ENCODE results near the gene UGT1A1.
"Not testable (repeated sequence)": the region's sequence is repeated elsewhere in the genome, so short reads cannot be mapped to it uniquely, and the experiment has no call there.

Gene UGT1A1

DNA sequence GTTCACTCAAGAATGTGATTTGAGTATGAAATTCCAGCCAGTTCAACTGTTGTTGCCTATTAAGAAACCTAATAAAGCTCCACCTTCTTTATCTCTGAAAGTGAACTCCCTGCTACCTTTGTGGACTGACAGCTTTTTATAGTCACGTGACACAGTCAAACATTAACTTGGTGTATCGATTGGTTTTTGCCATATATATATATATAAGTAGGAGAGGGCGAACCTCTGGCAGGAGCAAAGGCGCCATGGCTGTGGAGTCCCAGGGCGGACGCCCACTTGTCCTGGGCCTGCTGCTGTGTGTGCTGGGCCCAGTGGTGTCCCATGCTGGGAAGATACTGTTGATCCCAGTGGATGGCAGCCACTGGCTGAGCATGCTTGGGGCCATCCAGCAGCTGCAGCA lies at the start of gene UGT1A1:
Gene UGT1A1 (plus strand): TSS at position 228 of the 400 bp plus-strand sequence. CDS start 18 bp downstream, at position 246.
- DNase-seq = no peak

DNA sequence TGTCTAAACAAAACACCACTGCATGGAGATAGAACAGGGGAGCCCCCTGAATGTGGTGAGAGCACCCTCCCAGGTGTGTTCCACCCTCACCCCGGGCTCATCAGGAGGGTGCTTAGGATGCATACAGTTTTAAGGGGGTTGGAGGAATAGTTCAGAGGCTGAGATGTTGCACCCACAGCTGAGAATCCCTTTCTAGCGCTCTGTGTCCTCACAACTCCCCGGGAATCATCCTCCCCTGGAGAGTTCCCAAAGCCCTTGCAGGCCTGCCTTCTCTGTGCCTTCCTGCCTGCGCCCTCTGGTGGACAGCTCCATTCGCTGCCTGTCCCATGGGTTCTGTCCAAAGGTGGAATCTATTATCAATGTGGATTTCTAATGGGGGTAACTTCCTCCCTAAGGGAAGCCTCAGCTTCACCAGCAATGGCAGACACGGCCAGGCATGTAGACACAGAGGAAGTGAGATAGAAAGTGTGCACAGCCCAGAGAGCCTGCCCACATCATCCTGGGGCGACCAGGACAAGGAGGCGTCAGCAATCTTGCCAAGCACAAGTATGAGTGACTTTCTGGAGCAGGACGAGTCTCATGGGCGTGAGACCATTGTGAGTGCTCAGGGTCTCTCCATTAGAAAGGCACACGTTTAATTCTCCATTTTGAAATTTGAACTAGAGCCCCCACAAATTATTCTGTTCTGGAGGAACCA lies 48.6 kb upstream of the UGT1A1 start:
- DNase-seq = peak; percentile 52

DNA sequence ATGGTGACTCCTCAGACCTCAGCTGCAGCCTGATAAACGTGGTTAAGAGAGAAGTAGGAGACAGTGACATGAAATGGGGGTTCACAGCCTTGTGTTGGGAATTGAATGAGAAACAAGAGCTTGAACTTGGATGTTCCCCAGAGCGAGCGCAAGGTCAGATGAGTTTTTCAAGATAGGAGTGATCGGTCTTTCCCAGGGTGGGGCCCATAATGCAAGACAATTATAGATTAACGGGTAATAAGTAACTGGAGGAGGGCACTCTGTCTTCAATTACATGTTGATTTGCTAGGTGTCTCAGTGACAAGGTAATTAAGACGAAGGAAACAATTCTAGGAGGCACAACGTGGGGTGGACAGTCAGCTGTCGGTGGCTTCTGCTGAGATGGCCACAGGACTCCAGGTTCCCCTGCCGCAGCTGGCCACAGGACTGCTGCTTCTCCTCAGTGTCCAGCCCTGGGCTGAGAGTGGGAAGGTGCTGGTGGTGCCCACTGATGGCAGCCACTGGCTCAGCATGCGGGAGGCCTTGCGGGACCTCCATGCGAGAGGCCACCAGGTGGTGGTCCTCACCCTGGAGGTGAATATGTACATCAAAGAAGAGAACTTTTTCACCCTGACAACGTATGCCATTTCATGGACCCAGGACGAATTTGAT lies 47.3 kb upstream of the UGT1A1 start, which contains the start of gene UGT1A5:
Gene UGT1A5 (plus strand): TSS at position 297 of the 651 bp plus-strand sequence. CDS start 85 bp downstream, at position 382.
- DNase-seq = no peak

DNA sequence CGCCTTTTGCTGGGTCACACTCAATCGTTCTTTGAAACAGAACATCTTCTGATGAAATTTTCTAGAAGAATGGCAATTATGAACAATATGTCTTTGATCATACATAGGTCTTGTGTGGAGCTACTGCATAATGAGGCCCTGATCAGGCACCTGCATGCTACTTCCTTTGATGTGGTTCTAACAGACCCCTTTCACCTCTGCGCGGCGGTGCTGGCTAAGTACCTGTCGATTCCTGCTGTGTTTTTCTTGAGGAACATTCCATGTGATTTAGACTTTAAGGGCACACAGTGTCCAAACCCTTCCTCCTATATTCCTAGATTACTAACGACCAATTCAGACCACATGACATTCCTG lies 46.8 kb upstream of the UGT1A1 start:
- DNase-seq = no peak

DNA sequence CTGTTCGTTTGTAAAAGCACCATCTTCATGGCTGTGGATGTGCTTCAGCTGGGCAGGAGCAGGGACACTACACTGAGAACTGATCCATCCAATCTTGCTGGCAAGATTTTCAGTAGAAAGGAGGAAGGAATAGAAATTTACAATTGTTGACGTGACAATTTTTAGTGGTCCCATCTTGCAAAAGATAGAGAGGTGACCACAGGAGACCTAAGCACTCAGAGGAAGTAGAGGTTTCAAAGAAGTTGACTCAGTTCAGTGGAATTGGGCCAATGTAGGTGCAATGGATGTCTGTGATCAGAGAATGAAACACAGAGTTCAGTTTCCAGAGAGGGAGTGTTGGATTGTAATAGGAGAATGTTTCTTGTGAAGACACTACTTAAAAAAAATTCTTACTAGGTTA lies 45.9 kb upstream of the UGT1A1 start:
- no peak for DNase-seq

DNA sequence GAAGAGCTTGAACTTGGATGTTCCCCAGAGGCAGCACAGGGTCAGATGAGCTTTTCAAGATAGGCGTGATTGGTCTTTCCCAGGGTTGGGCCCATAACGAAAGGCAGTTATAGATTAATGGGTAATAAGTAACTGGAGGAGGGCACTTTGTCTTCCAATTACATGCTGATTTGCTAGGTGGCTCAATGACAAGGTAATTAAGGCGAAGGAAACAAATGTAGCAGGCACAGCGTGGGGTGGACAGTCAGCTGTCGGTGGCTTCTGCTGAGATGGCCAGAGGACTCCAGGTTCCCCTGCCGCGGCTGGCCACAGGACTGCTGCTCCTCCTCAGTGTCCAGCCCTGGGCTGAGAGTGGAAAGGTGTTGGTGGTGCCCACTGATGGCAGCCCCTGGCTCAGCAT lies 41.5 kb upstream of the UGT1A1 start, which contains the start of gene UGT1A4:
Gene UGT1A4 (plus strand): TSS at position 185 of the 400 bp plus-strand sequence. CDS start 85 bp downstream, at position 270.
- DNase-seq = no peak

DNA sequence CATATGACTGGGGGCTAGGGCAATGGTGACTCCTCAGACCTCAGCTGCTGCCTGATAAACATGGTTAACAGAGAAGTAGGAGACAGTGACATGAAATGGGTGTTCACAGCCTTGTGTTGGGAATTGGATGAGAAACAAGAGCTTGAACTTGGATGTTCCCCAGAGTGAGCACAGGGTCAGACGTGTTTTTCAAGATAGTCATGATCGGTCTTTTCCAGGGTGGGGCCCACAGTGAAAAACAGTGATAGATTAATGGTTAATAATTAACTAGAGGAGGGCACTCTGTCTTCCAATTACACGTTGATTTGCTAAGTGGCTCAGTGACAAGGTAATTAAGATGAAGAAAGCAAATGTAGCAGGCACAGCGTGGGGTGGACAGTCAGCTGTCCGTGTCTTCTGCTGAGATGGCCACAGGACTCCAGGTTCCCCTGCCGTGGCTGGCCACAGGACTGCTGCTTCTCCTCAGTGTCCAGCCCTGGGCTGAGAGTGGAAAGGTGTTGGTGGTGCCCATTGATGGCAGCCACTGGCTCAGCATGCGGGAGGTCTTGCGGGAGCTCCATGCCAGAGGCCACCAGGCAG lies 31.3 kb upstream of the UGT1A1 start, which contains the start of gene UGT1A3:
Gene UGT1A3 (plus strand): TSS at position 320 of the 579 bp plus-strand sequence. CDS start 85 bp downstream, at position 405.
- no peak for DNase-seq

DNA sequence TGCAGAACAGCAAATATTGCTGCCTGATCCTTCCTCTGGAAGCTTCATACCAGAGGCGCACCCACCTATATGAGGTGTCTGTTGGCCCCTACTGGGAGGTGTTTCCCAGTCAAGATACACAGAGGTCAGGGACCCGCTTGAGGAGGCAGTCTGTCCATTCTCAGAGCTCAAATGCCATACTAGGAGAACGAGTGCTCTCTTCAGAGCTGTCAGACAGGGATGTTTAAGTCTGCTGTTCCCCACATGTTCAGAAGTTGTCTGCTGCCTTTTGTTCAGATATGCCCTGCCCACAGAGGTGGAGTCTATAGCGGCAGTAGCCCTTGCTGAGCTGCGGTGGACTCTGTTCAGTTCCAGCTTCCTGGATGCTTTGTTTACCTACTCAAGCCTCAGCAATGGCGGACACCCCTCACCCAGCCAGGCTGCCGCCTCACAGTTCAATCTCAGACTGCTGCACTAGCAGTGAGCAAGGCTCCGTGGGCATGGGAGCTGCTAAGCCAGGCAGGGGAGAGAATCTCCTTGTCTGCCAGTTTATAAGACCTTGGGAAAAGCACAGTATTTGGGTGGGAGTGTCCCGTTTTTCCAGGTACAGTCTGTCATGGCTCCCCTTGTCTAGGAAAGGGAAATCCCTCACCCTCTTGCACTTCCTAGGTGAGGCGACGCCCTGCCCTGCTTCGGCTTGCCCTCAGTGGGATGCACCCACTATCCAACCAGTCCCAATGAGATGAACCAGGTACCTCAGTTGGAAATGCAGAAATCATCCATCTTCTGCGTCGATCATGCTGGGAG lies 23.0 kb upstream of the UGT1A1 start:
- DNase-seq = not testable (repeated sequence)

DNA sequence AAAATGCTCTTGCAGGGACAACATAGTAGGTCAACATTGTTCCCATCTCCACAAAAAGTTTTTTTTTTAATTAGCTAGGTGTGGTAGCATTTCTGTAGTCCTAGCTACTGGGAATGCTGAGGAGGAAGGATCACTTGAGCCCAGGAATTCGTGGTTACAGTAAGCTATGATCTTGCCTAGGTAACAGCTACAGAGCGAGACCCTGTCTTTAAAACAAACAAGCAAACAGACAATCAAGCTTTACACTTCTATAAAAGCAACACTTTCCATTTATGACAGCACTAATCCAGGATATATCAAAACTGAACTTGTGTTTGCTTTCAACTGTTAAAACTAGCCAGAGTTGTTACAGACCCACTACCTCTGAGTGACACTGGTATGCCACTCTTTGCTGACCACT lies 19.2 kb upstream of the UGT1A1 start:
- no peak for DNase-seq

DNA sequence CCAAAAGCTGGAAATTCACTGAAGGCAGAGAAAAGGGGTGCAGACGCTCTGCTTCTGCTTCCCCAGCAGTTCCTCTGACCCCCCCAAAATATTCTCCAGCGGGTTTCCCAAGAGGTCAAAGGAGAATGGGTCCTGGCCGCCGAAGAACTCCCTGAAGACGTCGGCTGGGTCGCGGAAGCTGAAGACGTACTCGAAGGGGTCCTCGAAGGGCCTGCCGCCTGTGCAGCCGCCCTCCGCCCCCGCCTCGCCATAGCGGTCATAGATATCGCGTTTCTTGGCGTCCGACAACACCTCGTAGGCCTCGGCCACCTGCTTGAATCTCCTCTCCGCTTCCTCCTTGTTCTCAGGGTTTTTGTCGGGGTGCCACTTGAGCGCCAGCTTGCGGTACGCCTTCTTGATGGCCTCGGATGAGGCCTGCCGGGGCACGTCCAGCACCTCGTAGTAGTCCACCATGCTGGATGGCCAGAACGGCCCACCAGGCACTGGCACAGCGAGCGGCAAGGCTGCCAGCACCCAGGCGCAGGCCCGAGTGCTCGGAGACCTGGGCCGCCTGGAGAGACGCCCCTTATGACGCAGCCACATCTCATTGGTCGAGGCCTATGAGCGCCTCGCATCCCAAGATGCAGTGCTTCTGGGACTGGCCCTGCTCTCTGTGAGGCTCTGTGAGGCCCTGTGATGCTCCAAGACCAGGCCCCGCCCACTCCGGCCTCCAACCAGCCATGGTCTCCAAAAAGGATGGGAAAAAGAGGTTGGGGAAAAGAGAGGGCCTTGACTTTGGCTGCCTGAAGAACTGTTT lies 16.4 kb upstream of the UGT1A1 start:
- no peak for DNase-seq

DNA sequence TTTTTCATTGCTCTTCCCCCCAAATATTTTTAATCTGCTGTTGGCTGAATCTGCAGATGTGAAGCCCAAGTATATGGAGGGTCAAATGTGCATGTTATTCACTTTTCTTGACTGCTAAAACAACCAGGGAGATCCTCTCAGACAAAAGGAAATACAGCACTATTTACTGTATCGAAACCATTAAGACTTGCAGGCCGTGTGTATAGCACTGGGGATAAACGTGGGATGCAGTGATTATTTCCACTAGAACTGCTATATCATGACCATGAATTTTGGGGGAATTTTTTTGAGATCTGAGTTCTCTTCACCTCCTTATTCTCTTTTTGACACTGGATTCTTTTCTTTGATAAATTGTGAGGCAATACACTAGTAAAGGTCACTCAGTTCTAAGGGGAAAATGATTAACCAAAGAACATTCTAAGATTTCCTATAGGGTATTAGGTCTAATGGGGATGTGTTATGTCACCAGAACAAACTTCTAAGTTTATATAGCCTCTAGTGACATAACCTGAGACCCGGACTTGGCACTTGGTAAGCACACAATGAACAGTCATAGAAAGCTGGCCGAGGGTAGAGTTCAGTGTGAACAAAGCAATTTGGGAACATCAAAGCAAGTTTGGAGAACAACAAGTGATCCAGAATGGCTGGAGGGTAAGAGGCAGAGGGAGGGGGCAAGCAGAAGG lies 14.9 kb upstream of the UGT1A1 start:
- no peak for DNase-seq

DNA sequence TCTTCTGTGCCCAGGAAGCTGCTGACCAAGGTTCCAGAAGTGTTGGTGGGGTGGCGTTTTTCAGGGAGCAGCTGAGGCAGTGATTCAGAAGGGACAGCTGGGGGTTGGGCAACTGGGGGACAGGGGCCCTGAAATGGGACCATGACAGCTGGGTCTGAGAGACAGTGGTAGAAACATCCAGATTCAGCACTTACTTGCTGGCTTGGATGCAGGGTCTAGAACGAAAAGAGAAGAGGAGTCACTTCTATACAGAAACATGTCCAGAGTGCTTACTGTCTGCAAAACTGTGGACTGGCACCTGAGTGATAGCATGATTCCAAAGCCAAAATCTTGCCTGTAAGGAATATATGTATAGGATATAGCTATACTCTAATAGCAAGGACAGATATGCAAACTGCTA lies 14.2 kb upstream of the UGT1A1 start:
- DNase-seq = not testable (repeated sequence)

DNA sequence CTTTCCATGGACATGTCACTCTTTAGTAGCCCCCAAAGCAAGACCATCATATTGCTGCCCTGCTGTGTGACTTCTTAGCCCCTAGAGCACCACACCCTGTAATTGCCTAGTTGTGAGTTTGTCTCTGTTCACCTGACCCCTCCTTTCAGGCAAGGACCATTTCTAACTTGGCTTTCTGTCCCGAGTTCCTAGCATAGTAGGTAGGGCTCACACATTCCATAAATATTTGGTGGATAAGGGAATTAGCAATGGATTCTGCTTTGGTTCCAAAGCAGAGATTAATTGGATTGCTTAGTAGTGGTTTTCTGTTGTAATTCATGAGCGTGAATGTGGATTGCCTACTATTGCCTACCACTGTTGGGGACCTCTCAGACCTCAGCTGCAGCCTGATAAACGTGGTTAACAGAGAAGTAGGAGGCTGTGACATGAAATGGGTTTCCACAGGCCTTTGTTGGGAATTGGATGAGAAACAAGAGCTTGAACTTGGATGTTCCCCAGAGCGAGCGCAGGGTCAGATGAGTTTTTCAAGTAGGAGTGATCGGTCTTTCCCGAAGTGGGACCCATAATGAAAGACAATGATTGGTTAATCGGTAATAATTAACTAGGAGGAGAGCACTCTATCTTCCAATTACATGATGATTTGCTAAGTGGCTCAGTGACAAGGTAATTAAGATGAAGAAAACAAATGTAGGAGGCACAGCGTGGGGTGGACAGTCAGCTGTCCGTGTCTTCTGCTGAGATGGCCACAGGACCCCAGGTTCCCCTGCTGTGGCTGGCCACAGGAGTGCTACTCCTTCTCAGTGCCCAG lies 13.4 kb upstream of the UGT1A1 start:
- no peak for DNase-seq

DNA sequence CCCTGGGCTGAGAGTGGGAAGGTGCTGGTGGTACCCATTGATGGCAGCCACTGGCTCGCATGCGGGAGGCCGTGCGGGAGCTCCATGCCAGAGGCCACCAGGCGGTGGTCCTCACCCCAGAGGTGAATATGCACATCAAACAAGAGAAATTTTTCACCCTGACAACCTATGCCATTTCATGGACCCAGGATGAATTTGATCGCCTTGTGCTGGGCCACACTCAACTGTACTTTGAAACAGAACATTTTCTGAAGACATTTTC lies 12.9 kb upstream of the UGT1A1 start:
- no peak for DNase-seq

DNA sequence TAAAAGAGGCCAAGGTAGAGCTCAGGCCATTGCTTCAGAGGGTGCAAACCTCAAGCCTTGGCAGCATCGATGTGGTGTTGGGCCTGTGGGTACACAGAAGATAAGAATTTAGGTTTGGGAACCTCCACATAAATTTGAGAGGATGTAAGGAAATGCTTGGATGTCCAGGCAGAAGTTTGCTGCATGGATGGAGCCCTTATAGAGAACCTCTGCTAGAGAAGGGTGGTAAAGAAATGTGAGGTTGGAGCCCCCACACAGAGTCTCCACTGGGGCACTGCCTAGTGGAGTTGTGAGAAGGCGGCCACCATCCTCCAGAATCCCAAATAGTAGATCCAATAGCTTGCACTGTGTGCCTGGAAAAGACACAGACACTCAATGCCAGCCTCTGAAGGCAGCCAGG lies 9.4 kb upstream of the UGT1A1 start:
- DNase-seq = not testable (repeated sequence)

DNA sequence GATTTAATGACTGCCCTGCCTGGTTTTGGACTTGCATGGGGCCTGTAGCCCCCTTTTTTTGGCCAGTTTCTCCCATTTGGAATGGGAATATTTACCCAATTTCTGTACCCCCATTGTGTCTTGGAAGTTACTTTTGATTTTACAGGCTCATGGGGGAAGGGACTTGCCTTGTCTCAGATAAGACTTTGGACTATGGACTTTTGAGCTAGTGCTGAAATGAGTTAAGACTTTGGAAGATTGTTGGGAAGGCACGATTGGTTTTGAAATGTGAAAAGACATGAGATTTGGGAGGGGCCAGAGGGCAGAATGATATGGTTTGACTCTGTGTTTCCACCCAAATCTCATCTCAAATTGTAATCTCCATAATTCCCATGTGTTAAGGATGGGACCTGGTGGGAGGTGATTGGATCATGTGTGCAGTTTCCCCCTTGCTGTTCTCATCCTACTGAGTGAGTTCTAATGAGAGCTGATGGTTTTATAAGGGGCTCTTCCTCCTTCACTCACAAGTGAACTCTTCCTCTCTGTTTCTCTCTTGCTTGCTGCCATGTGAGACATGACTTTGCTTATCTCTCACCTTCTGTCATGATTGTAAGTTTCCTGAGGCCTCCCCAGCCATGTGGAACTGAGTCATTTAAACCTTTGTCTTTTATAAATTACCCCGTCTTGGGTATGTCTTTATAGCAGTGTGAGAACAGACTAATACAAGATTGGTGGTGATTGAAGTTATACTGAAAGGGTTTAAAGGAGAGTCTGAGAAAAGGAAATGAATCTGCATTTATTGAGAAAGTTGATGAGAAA lies 8.7 kb upstream of the UGT1A1 start:
- DNase-seq = not testable (repeated sequence)

DNA sequence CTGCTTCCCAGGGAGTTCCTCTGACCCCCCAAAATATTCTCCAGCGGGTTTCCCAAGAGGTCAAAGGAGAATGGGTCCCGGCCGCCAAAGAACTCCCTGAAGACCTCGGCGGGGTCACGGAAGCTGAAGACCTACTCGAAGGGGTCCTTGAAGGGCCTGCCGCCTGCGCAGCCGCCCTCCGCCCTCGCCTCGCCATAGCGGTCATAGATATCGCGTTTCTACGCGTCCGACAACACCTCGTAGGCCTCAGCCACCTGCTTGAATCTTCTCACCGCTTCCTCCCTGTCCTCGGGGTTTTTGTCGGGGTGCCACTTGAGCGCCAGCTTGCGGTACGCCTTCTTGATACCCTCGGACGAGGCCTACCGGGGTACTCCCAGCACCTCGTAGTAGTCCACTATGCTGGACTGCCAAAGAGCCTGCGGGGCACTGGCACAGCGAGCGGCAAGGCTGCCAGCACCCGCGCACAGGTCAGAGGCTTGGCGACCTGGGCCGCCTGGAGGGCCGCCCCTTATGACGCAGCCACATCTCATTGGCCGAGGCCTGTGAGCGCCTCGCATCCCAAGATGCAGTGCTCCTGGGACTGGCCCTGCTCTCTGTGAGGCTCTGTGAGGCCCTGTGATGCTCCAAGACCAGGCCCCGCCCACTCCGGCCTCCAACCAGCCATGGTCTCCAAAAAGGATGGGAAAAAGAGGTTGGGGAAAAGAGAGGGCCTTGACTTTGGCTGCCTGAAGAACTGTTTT lies 5.0 kb upstream of the UGT1A1 start:
- no peak for DNase-seq

DNA sequence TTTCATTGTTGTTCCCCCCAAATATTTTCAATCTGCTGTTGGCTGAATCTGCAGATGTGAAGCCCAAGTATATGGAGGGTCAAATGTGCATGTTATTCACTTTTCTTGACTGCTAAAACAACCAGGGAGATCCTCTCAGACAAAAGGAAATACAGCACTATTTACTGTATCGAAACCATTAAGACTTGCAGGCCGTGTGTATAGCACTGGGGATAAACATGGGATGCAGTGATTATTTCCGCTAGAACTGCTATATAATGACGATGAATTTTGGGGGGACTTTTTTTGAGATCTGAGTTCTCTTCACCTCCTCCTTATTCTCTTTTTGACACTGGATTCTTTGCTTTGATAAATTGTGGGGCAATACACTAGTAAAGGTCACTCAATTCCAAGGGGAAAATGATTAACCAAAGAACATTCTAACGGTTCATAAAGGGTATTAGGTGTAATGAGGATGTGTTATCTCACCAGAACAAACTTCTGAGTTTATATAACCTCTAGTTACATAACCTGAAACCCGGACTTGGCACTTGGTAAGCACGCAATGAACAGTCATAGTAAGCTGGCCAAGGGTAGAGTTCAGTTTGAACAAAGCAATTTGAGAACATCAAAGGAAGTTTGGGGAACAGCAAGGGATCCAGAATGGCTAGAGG lies 3.5 kb upstream of the UGT1A1 start:
- no peak for DNase-seq

DNA sequence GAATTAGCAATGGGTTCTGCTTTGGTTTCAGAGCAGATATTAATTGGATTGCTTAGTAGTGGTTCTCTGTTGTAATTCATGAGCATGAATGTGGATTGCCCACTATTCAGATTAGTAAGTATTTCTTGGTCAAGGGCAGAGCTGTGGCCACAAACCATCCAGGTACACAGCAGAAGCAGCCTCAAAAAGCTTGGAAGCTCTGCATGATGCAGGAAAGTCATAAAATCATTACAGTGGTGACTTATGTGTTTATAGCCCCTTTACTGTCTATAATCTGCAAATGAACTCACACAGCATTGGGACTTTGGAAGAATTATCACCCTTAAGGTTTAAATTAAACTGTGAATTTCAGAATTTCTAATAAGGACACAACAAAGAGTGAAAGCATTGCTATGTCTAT lies 1.9 kb upstream of the UGT1A1 start:
- DNase-seq = no peak
